OCI-LY1 (cell line): ENCODE measurements around the gene RFNG.

Source experiments
- CTCF ChIP-seq: fragments of 200-600 bp; sonication (generic), shearing (Covaris generic); IDR thresholded peaks from 2 replicates; pipeline ENCODE4 v1.5.1; 2017; ENCODE audit warnings: mild to moderate bottlenecking, antibody characterized with exemption, low read length, moderate library complexity, mixed read lengths
- EZH2 ChIP-seq: fragments of 200-600 bp; sonication (generic), shearing (Covaris generic); IDR thresholded peaks from 2 replicates; pipeline ENCODE4 v1.8.0; 2017; ENCODE audit warnings: borderline replicate concordance, mixed run types, mild to moderate bottlenecking, antibody characterized with exemption, low read length, moderate library complexity, mixed read lengths

GRCh38 chr17:82031885-82032627, 19.6 kb downstream of the RFNG start:
- no peak for TF ChIP-seq CTCF
- TF ChIP-seq EZH2, result no peak
